GM19455 (cell line): ENCODE measurements around the gene ZNF185.

Experiments
- ATAC-seq: cut with Tn5 transposase; IDR thresholded peaks from one replicate; pipeline ENCODE4 v1.9.1; 2021; ENCODE audit not compliant: unreplicated experiment

Gene ZNF185

DNA sequence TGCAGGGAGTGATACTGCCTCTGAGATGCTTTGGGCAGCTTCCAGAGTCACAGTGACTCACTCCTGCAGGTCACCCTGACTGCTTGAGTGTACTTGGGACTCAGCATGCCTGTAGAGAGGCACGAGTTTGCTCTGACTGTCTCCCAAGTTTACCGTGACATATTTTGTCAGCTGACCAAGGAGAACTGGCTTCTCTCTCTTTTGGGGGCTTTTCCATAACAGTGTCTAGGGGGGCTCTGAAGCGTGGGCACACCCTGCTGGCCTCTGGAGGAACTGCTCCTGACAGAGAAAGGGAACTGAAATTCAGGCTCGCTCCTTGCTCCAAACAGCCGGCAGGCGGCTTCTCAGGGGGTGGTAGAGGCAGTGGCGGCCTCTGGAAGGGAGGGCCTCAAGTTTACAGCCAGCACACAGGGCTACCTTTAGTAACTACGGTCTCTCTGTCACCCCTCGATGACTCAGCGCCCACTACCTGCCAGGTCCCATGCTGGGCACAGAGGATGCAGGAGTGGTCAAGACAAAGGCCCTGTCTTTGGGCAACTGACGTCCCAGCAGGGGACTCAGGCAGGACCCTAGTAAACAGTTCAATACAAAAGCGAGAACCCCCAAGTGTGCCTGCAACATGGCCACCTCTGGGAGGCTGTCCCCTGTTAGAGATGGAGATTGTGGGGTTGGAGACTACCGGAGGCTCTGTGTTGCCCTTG, 17.8 kb downstream of the ZNF185 start:
- ATAC-seq = peak; percentile 74

DNA sequence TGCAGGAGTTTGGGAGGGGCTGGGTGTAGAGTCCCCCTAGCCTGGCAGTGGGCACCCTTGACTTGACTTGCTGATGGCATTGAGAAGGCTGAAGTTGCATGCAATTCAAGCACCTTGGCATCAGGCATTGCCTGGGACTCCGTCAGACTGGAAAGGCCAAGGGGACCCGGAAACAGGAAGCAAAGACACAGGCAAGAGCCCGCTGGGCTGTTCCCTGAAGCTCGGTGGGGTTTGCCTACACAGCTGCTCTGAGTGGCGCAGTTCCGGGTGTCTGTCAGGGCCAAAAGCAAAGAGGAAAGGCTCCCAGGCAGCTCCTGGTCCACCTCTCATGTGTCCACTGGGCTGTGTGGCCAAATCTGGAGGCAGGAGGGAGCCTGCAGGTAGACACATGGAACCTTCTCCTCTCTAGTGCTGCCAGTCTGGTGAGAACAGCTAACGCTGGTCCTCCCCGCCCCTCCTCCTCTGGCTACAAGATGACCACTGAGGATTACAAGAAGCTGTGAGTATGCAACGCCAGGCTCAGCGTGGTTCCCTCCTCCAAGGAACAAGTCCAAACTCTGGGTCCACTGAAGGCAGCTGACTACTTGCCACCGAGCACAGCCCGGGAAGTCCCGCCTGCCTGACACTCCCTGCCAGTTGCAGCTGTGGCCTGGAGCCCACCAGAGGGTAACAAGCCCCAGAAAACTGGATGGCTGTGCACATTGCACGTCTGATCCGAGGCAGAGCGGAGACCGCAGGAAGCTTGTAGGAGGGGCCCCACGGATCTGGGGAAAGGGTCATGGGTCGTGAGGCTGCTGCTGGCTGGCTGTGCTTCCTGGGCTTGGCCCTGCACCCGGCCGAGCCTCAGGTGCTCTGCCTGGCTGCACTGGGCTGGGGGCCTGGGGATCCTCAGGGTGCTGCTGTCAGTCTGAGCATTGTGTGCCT, 20.1 kb downstream of the ZNF185 start:
- peak; percentile 63 for ATAC-seq

GRCh38 chrX:152918707-152919106, 20.8 kb downstream of the ZNF185 start:
- no peak for ATAC-seq

GRCh38 chrX:152923599-152923998, 25.7 kb downstream of the ZNF185 start:
- no peak for ATAC-seq

DNA sequence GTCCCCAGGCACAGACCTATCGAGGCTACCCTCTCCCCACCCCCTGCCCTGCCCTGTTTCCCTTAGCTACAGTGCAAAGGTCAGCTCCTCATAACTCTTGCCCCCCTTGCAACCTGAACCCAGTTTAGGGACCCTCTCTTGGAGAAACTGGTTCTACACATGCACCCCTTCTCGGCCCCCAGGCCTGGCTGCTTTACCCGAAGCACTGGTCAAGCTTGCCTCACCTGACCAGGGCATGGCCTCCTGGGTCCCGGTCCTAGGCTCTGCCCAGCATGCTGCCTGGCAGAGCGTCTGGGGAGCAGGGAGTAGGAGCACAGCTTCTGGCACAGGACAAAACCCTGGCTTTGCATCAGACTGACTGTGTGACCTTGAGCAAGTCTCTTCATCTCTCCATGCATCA, 28.0 kb downstream of the ZNF185 start:
- ATAC-seq = peak; percentile 17

DNA sequence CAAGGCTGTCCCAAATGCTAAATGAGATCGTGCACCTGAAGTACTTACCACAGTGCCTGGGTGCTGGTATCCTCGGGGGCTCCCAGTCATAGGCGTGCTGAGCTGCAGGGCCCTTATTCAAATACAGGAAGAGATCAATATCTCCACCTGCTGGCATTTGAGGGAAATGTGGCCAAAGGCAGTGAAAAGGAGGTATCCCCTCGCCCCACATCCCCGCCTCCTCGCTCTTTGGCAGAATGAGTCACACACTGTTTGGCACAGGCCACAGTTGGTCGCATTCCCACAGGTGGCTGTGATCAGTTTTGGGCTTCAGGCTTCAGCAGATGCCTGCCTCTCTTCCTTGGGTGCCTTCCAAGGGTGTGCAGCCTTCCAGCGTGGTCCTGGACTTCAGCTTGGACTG, 28.4 kb downstream of the ZNF185 start:
- ATAC-seq = peak; percentile 76

- ATAC-seq = no peak
These were observed 29.1 kb downstream of the ZNF185 start for GRCh38 chrX:152926923-152927322.

DNA sequence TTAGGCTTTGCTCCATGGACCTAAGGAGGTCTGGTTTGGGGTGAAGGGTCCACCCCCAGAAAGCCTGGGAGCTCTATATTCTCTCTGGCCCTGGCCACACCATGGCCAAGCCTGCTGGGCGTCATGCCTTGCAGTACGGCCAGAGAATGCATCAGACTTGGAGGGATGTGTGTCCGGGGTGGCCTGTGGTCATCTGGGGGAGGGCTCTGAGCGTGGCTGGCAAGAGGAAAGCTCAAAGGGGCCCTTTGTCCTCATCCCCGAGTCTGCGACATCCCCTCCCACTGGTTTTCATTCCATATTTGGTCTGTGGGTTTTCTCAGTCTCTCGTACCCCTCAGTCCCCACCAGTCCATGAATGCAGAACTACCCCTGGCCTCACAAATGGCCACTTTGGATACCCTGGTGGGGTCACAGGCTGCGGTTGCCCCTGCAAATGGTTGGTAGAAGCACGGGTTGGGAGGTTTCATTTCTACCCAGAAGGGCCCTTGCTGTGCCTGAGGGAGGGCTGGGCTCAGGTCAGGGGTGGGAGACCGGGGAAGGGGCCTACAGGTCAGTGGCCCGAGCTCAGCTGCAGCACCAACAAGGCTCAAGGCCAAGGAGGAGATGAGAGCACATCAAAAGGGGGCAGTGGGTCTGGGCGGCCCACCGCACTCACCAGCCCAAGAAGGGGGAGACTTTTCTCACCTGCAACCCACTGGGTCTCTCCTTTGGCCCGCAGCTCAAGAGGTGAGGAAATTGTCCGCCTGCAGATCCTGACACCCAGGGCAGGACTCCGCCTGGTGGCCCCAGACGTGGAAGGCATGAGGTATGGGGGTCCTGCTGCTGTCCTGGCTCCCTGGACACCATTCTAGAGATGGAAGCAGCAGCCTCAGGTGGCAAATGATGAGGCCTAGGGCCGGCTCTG, 30.2 kb downstream of the ZNF185 start:
- ATAC-seq = no peak

DNA sequence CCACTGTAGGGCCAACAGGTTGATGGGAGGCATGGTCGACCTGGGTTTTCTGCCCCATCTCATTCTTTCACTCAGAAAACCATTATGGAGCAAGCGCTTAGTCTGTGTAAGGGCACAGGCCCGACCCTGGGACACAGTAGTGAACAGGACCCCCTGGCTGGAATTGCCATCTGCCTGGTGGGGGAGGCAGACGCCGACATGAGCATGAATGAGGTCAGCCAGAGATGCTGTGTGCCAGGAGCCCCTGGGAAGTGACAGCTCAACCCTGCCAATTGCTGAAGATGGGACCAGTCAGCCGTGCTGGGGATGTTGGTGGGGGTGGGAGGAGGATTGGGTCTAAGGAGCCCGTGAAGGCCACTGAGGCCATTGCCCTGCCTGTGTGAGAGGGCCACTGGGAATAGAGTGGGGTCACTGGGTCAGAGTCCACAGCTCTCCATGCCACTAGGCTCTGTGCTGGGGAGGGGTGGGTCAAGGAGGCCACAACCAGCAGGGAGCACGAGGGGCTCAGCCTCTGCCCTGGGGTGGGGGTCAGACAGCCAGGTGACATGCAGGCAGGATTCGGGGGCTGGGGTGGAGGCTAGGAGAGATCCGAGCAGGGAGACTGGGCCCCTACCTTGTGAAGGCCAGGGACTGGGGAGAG, 31.0 kb downstream of the ZNF185 start:
- ATAC-seq = no peak

GRCh38 chrX:152929898-152930297, 32.0 kb downstream of the ZNF185 start:
- no peak for ATAC-seq

- ATAC-seq = no peak
These were observed 32.6 kb downstream of the ZNF185 start for GRCh38 chrX:152930516-152930915.

DNA sequence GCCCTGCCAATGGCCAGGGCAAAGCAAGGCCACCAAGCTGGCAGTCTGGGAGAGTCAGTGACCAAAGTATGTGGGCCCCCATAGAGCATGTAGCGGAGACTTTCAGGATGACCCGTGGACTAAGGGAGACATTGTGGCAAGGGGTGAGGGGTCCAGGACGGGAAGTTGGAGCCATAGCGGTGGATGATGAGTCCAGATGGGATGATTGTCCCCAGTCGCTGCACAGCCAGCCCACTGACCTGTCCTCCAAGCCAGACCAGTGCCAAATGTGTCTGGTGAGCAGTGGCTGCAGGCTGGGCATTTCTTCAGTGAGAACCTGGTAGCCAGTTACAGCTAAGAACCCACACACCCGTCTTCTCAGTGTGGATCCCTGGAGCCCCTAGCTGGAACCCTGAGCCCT, 34.3 kb downstream of the ZNF185 start:
- ATAC-seq = no peak

- ATAC-seq = no peak
These were observed 34.8 kb downstream of the ZNF185 start for GRCh38 chrX:152932598-152933175.

DNA sequence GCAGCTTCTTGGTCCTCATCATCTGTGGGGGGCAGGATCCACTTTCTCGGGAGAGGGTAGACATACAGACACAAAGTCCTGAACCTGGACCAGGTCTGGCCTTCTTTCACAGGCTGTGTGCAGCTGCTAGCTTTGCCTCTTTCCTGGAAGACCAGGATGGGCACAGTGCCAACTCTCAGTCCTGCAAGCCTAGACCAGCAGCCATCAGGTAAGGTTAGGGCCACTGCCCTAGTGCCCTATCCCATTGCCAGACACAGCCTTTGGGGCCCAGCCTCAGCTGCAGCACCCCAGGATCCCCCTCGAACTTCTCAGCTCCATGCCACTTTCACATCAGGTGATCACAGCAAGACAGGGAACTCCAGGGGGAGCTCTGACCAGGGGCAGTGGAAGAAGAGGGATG, 38.4 kb downstream of the ZNF185 start:
- no peak for ATAC-seq

- no peak for ATAC-seq
These were observed 39.4 kb downstream of the ZNF185 start for GRCh38 chrX:152937236-152937635.

GRCh38 chrX:152941328-152942076, 43.6 kb downstream of the ZNF185 start:
- ATAC-seq = peak; percentile 95

DNA sequence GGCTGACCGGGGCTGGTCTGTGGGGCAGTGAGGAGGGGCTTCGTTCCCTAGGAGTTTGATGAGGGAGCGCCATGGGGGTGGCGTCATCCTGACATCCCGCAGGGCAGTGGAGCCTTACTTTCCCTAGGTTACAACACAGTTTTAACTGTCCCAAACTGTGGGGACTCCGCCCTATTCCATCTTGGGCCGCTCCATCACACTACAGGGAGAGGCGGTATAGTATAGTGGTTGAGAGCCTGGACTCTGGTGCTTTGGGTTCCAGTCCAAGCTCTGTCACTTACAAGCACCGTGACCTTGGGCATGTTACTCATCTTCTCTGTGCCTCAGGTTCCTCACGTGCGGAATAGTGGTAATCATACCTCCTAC, 44.2 kb downstream of the ZNF185 start:
- peak; percentile 5 for ATAC-seq

GRCh38 chrX:152943826-152944225, 46.0 kb downstream of the ZNF185 start:
- no peak for ATAC-seq

GRCh38 chrX:152945021-152945979, 47.4 kb downstream of the ZNF185 start:
- ATAC-seq = no peak
